SK-N-SH (cell line): ENCODE measurements around the gene GLI2.

ENCODE experiments used
- GATA2 ChIP-seq: sonication (generic); formaldehyde crosslinking; IDR thresholded peaks from 2 replicates; pipeline ENCODE4 v1.5.0; 2020; ENCODE audit warnings: mild to moderate bottlenecking, missing genetic modification reagents
- NFIC ChIP-seq: IDR thresholded peaks from 2 replicates; pipeline ENCODE4 v1.4.0; 2012; ENCODE audit warnings: borderline replicate concordance
- POLR2AphosphoS5 ChIP-seq: IDR thresholded peaks from 2 replicates; pipeline ENCODE4 v1.6.1; 2012; ENCODE audit warnings: low read depth, low read length
- TF ChIP-seq, protein P1 (sequence below): fragments of 200-600 bp; sonication (generic); IDR thresholded peaks from 2 replicates; pipeline ENCODE4 v1.6.1; 2017; ENCODE audit warnings: antibody characterized with exemption, mild to moderate bottlenecking, moderate library complexity

DNA sequence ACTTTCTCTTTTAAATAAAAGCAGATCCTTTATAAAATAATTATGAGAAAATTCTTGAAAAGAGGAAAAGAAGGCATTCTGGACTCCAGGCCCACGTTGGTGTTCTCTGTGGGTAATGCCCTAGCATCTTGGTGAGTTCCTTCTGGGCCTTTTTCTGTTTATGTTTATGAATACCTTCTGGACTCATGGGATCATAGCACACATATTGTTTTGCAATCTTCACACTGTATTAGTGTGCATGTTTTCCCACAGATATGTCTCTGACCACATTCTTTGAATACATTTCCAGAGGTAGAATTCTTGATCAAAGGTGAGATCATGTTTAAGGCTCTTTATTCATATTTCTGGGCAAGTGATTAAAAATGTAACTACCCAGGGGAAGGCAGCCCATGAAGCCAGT is 15.9 kb downstream of the GLI2 start:
- TF ChIP-seq, protein P1, sequence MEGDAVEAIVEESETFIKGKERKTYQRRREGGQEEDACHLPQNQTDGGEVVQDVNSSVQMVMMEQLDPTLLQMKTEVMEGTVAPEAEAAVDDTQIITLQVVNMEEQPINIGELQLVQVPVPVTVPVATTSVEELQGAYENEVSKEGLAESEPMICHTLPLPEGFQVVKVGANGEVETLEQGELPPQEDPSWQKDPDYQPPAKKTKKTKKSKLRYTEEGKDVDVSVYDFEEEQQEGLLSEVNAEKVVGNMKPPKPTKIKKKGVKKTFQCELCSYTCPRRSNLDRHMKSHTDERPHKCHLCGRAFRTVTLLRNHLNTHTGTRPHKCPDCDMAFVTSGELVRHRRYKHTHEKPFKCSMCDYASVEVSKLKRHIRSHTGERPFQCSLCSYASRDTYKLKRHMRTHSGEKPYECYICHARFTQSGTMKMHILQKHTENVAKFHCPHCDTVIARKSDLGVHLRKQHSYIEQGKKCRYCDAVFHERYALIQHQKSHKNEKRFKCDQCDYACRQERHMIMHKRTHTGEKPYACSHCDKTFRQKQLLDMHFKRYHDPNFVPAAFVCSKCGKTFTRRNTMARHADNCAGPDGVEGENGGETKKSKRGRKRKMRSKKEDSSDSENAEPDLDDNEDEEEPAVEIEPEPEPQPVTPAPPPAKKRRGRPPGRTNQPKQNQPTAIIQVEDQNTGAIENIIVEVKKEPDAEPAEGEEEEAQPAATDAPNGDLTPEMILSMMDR = no peak
- no peak for TF ChIP-seq POLR2AphosphoS5
- no peak for TF ChIP-seq NFIC
- TF ChIP-seq GATA2 (CRISPR knock-in tag) = no peak
